ENCODE results near the gene NTN5.
A peak's percentile ranks its signal among the peaks of the same experiment; 100 is the strongest.

Gene NTN5

GRCh38 chr19:48618278-48618915, 54.4 kb downstream of the NTN5 start:
- Histone ChIP-seq H3K27me3 (ENCODE audit: insufficient read depth, low read length) (no peaks in the 10 kb centered on the region), H3K27ac (ENCODE audit: low read depth, low read length) (peak overlapping the region; percentile 88), H3K4me1 (ENCODE audit: control insufficient read depth, insufficient read depth, low read length, unreplicated experiment) (peaks cover 13% of the 10 kb centered on the region), H3K36me3 (ENCODE audit: insufficient read depth, low read length) (peaks cover 18% of the 10 kb centered on the region; the same call in 1 of the 2 replicates), H3K79me2 (ENCODE audit: control insufficient read depth, insufficient read depth, low read length, unreplicated experiment) (peaks cover 44% of the 10 kb centered on the region), H2AFZ (ENCODE audit: low read length, unreplicated experiment) (no peak overlapping the region), H3K4me3 (ENCODE audit: low read depth, low read length) (peak overlapping the region; percentile 94)

- Histone ChIP-seq H3K4me3 (ENCODE audit: low read depth, low read length) (peak overlapping the region; percentile 94), H3K79me2 (ENCODE audit: control insufficient read depth, insufficient read depth, low read length, unreplicated experiment) (peaks cover 43% of the 10 kb centered on the region), H2AFZ (ENCODE audit: low read length, unreplicated experiment) (no peak overlapping the region), H3K36me3 (ENCODE audit: insufficient read depth, low read length) (peaks cover 18% of the 10 kb centered on the region; the same call in 1 of the 2 replicates), H3K27ac (ENCODE audit: low read depth, low read length) (no peak overlapping the region), H3K4me1 (ENCODE audit: control insufficient read depth, insufficient read depth, low read length, unreplicated experiment) (peaks cover 10% of the 10 kb centered on the region), H3K27me3 (ENCODE audit: insufficient read depth, low read length) (no peaks in the 10 kb centered on the region)
Observed at GRCh38 chr19:48617146-48617937, 55.5 kb downstream of the NTN5 start.

GRCh38 chr19:48616491-48617056, 56.2 kb downstream of the NTN5 start:
- Histone ChIP-seq H3K4me3 (ENCODE audit: low read depth, low read length) (peak overlapping the region; percentile 94), H3K27me3 (ENCODE audit: insufficient read depth, low read length) (no peaks in the 10 kb centered on the region), H2AFZ (ENCODE audit: low read length, unreplicated experiment) (no peak overlapping the region), H3K36me3 (ENCODE audit: insufficient read depth, low read length) (peaks cover 18% of the 10 kb centered on the region; the same call in 1 of the 2 replicates), H3K79me2 (ENCODE audit: control insufficient read depth, insufficient read depth, low read length, unreplicated experiment) (peaks cover 42% of the 10 kb centered on the region), H3K27ac (ENCODE audit: low read depth, low read length) (no peak overlapping the region), H3K4me1 (ENCODE audit: control insufficient read depth, insufficient read depth, low read length, unreplicated experiment) (peaks cover 10% of the 10 kb centered on the region)

GRCh38 chr19:48616041-48616436, 56.8 kb downstream of the NTN5 start:
- peaks cover 18% of the 10 kb centered on the region; the same call in 1 of the 2 replicates for H3K36me3 ChIP-seq (ENCODE audit: insufficient read depth, low read length)

GRCh38 chr19:48615231-48616040, 57.4 kb downstream of the NTN5 start:
- H2AFZ ChIP-seq (ENCODE audit: low read length, unreplicated experiment), result no peak overlapping the region
- no peak overlapping the region for H3K4me3 ChIP-seq (ENCODE audit: low read depth, low read length)
- peaks cover 18% of the 10 kb centered on the region; the same call in 1 of the 2 replicates for H3K36me3 ChIP-seq (ENCODE audit: insufficient read depth, low read length)
- H3K4me1 ChIP-seq (ENCODE audit: control insufficient read depth, insufficient read depth, low read length, unreplicated experiment), result peaks cover 10% of the 10 kb centered on the region
- no peak overlapping the region for H3K27ac ChIP-seq (ENCODE audit: low read depth, low read length)
- peaks cover 42% of the 10 kb centered on the region for H3K79me2 ChIP-seq (ENCODE audit: control insufficient read depth, insufficient read depth, low read length, unreplicated experiment)
- no peaks in the 10 kb centered on the region for H3K27me3 ChIP-seq (ENCODE audit: insufficient read depth, low read length)

More at GRCh38 chr19:48616041-48616436, 56.8 kb downstream of the NTN5 start:
- Histone ChIP-seq H3K27ac (ENCODE audit: low read depth, low read length) (no peak overlapping the region), H3K4me1 (ENCODE audit: control insufficient read depth, insufficient read depth, low read length, unreplicated experiment) (peaks cover 10% of the 10 kb centered on the region), H3K4me3 (ENCODE audit: low read depth, low read length) (no peak overlapping the region), H3K27me3 (ENCODE audit: insufficient read depth, low read length) (no peaks in the 10 kb centered on the region), H2AFZ (ENCODE audit: low read length, unreplicated experiment) (no peak overlapping the region), H3K79me2 (ENCODE audit: control insufficient read depth, insufficient read depth, low read length, unreplicated experiment) (peaks cover 42% of the 10 kb centered on the region)

GRCh38 chr19:48614436-48615230, 58.2 kb downstream of the NTN5 start, which contains the start of gene FAM83E:
Gene FAM83E (minus strand): TSS chr19:48615076. CDS start chr19:48613372, 1,704 bp downstream.
- H3K4me3 ChIP-seq (ENCODE audit: low read depth, low read length), result no peak within 1 kb of the TSS
- peaks cover 18% of the 10 kb centered on the region; the same call in 1 of the 2 replicates for H3K36me3 ChIP-seq (ENCODE audit: insufficient read depth, low read length)
- no peak within 1 kb of the TSS for H3K27ac ChIP-seq (ENCODE audit: low read depth, low read length)

GRCh38 chr19:48613852-48614435, 58.9 kb downstream of the NTN5 start:
- no peaks in the 10 kb centered on the region for H3K27me3 ChIP-seq (ENCODE audit: insufficient read depth, low read length)
- peaks cover 32% of the 10 kb centered on the region for H3K79me2 ChIP-seq (ENCODE audit: control insufficient read depth, insufficient read depth, low read length, unreplicated experiment)
- H3K4me3 ChIP-seq (ENCODE audit: low read depth, low read length), result no peak overlapping the region
- H3K36me3 ChIP-seq (ENCODE audit: insufficient read depth, low read length), result peaks cover 18% of the 10 kb centered on the region; the same call in 1 of the 2 replicates
- H3K4me1 ChIP-seq (ENCODE audit: control insufficient read depth, insufficient read depth, low read length, unreplicated experiment), result peaks cover 5% of the 10 kb centered on the region
- no peak overlapping the region for H3K27ac ChIP-seq (ENCODE audit: low read depth, low read length)
- no peak overlapping the region for H2AFZ ChIP-seq (ENCODE audit: low read length, unreplicated experiment)

More at GRCh38 chr19:48614436-48615230, 58.2 kb downstream of the NTN5 start, which contains the start of gene FAM83E:
- Histone ChIP-seq H3K79me2 (ENCODE audit: control insufficient read depth, insufficient read depth, low read length, unreplicated experiment) (peaks cover 34% of the 10 kb centered on the region), H2AFZ (ENCODE audit: low read length, unreplicated experiment) (no peak within 1 kb of the TSS), H3K27me3 (ENCODE audit: insufficient read depth, low read length) (no peaks in the 10 kb centered on the region), H3K4me1 (ENCODE audit: control insufficient read depth, insufficient read depth, low read length, unreplicated experiment) (peaks cover 5% of the 10 kb centered on the region)

GRCh38 chr19:48613024-48613851, 59.6 kb downstream of the NTN5 start:
- no peak overlapping the region for H2AFZ ChIP-seq (ENCODE audit: low read length, unreplicated experiment)
- H3K36me3 ChIP-seq (ENCODE audit: insufficient read depth, low read length), result peaks cover 16% of the 10 kb centered on the region; the same call in 1 of the 2 replicates
- no peak overlapping the region for H3K4me3 ChIP-seq (ENCODE audit: low read depth, low read length)
- H3K4me1 ChIP-seq (ENCODE audit: control insufficient read depth, insufficient read depth, low read length, unreplicated experiment), result peaks cover 5% of the 10 kb centered on the region
- H3K27me3 ChIP-seq (ENCODE audit: insufficient read depth, low read length), result no peaks in the 10 kb centered on the region
- no peak overlapping the region for H3K27ac ChIP-seq (ENCODE audit: low read depth, low read length)
- H3K79me2 ChIP-seq (ENCODE audit: control insufficient read depth, insufficient read depth, low read length, unreplicated experiment), result peaks cover 25% of the 10 kb centered on the region

GRCh38 chr19:48611872-48612271, 60.9 kb downstream of the NTN5 start:
- peaks cover under 1% of the 10 kb centered on the region for H3K4me1 ChIP-seq (ENCODE audit: control insufficient read depth, insufficient read depth, low read length, unreplicated experiment)
- no peaks in the 10 kb centered on the region for H3K27me3 ChIP-seq (ENCODE audit: insufficient read depth, low read length)
- H3K36me3 ChIP-seq (ENCODE audit: insufficient read depth, low read length), result peaks cover 2% of the 10 kb centered on the region; the same call in 1 of the 2 replicates
- peaks cover 11% of the 10 kb centered on the region for H3K79me2 ChIP-seq (ENCODE audit: control insufficient read depth, insufficient read depth, low read length, unreplicated experiment)
- no peak overlapping the region for H2AFZ ChIP-seq (ENCODE audit: low read length, unreplicated experiment)
- no peak overlapping the region for H3K4me3 ChIP-seq (ENCODE audit: low read depth, low read length)
- no peak overlapping the region for H3K27ac ChIP-seq (ENCODE audit: low read depth, low read length)

Measured in ACC112 (cell line).